Measurements from ENCODE around the gene UNC79.

Gene UNC79

DNA sequence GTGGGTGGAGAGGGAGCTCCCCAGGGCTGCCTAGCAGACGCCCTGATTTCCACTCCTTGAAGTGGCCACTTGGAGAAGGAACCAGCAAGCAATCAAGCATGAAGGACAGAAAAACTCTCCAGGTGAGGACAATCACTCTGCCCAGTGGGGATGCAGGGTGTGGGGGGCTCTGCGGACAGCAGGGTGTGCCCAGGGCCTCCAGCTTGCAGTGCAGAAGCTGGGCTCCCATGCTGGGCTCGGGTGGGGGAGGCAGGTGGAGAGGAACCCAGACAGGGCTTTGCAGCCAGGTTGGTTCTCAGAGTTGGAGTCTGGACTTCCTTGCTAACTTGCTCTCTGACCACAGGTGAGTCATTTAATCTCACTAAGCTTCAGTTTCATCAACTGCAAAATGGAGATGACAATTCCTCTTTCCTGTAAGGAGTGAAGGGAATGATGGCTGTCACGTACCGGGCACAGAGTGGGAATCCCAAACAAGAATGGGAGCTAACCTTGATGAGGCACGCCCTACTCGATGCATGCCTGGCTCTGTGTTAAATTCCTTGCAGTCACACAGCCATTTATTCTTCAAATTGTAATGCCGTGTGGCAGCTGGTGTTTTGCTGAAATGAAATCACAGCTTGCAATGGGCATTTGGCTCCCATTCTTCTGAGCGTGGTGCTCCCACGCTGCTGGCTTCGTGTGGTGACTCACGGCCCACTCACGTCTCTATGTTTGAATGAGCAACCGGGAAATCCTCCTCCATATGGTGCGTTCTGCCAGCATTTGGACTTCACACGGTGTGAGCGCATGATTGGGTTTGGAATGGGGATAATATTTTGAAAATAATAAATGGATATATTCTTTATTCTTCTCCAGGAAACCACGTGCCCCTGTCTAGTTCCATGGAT, 282.3 kb downstream of the UNC79 start:
- TF ChIP-seq, protein P1, sequence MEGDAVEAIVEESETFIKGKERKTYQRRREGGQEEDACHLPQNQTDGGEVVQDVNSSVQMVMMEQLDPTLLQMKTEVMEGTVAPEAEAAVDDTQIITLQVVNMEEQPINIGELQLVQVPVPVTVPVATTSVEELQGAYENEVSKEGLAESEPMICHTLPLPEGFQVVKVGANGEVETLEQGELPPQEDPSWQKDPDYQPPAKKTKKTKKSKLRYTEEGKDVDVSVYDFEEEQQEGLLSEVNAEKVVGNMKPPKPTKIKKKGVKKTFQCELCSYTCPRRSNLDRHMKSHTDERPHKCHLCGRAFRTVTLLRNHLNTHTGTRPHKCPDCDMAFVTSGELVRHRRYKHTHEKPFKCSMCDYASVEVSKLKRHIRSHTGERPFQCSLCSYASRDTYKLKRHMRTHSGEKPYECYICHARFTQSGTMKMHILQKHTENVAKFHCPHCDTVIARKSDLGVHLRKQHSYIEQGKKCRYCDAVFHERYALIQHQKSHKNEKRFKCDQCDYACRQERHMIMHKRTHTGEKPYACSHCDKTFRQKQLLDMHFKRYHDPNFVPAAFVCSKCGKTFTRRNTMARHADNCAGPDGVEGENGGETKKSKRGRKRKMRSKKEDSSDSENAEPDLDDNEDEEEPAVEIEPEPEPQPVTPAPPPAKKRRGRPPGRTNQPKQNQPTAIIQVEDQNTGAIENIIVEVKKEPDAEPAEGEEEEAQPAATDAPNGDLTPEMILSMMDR (IDR thresholded peaks at IDR 0.05; ENCODE audit: low read depth, low read length), result no peak

DNA sequence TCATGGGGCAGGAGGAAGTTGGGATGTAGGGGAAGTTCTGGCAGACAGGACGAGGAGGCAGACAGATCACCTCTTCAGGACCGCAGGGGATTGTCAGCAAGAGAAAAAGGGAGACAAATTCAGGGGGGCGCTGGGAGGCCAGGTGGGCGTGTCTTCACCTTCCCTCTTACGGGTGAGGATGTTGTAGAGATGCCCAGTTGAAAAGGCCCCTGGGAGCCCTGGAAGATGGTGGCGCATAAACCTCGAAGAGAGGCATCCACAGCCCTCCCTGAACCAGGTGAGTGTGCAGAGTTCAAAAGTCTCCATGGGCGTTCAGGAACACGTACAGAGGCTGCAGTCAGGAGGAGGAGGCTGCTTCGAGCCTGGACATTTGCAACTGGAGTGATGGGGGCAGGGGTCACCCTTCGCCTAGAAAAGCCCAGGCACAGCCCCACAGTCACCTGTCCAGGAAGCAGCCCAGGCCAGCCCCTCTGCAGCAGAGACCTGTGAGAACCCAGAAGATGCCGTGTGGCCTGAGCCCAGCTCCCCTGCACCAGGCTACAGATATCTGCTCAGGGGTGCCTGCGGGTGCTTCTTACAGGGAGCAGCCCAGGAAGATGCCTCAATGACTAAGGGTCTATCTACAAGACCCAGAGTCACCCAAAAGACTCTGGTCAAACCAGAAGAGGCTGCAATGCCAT, 283.1 kb downstream of the UNC79 start:
- TF ChIP-seq, protein P1 (IDR thresholded peaks at IDR 0.05; ENCODE audit: low read depth, low read length), result no peak
- H3K27me3 ChIP-seq (ENCODE audit: insufficient read depth, low read depth, severe bottlenecking), result no peaks in the 10 kb centered on the region
- H3K4me3 ChIP-seq (ENCODE audit: low read depth, low read length), result no peak overlapping the region
- no peaks in the 10 kb centered on the region for H3K36me3 ChIP-seq
- H3K9me3 ChIP-seq (ENCODE audit: severe bottlenecking), result no peaks in the 10 kb centered on the region
- DNase-seq, result no peak
- no peak overlapping the region for H3K27ac ChIP-seq

More for the DNA sequence above, 282.3 kb downstream of the UNC79 start:
- DNase-seq, result no peak
- no peak overlapping the region for H3K27ac ChIP-seq
- H3K36me3 ChIP-seq, result no peaks in the 10 kb centered on the region
- H3K9me3 ChIP-seq (ENCODE audit: severe bottlenecking), result no peaks in the 10 kb centered on the region
- no peak overlapping the region for H3K4me3 ChIP-seq (ENCODE audit: low read depth, low read length)
- H3K27me3 ChIP-seq (ENCODE audit: insufficient read depth, low read depth, severe bottlenecking), result no peaks in the 10 kb centered on the region

DNA sequence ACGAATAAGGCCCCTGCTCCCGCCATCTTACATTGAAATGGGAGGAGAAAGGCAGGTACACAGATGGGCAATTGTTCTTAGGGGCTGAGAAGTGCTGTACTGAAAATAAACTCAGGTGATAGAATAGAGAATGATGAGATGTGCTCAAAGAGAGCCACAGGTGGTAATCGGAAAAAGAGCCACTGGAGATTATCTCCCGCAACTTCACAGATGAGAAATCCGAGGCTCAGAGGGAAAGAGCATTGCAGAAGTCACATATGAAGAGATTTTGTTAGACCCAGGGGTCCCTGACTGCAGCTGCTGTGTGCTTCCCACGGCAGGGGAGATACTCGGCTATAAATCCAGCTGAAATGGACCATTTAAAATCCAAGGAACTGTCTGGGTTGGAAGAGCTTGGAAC, 283.9 kb downstream of the UNC79 start:
- Histone ChIP-seq H3K36me3 (no peaks in the 10 kb centered on the region), H3K27ac (no peak overlapping the region), H3K27me3 (ENCODE audit: insufficient read depth, low read depth, severe bottlenecking) (no peaks in the 10 kb centered on the region), H3K9me3 (ENCODE audit: severe bottlenecking) (no peaks in the 10 kb centered on the region), H3K4me3 (ENCODE audit: low read depth, low read length) (no peak overlapping the region)
- TF ChIP-seq, protein P1 (IDR thresholded peaks at IDR 0.05; ENCODE audit: low read depth, low read length), result no peak
- DNase-seq, result no peak

DNA sequence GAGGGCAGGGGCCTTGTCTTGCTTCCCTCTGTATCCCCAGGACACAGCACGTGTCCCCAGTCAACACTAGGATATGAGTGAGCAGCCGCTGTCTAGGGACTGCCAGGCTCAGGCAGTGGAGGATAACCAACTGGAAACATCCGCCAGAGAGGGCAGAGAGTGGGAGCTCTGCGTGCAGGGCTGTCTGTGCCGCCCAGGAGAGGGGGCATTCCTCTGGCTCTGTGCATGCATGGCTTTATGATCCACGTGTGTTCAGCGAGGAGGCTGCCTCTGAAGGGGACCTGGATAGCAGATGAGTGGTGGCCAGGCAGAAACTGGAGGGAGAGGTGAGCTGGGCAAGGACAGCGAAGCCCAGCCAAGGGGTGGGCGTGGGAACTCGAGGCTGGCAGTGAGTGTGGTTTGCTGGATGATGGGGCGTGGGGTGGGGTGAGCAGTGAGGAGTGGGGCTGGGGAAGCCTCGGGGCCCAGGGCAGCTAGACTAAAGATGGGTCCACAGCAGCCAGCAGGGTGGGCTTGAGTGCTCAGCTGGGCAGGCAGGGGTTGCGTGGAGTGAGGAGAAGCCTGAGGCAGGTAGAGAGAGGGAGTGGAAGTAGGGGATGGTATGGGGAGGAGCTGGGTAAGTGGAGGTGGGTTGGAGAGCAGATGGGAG, 284.7 kb downstream of the UNC79 start:
- no peak for DNase-seq

DNA sequence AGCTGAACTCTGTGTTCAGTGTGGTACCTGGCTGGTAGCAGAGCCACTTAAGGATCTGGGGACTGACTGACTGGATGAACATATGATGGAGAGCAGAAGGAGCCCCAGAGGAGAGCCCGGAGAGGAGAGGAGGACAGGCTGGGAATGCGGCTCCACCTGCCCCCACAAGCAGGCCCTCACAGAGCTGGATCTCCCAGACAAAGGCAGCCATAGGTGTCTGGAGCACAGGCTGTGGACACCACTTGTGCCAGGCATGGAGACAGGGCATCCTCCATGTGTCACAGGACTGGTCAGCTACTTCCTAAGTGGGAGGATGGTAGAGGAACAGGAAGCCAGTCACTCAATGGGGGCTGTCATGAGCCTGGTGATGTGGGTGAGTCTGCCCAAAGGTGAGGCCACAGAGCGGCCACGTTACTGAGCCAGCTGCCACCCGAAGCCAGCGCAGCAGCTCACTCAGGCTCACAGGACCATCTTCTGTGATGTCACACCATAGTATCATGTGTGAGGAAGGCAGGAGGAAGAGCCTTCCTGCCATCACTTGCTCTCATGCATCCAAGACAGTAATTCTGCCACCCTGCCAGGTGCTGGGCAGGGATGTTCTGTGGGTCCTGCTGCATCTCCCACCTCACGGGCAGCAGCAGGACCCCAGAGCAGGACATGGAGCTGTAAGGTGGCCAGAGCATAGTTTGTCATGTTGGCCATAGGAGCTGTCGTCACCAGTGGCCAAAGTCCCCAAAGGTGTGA, 285.4 kb downstream of the UNC79 start:
- Histone ChIP-seq H3K4me3 (ENCODE audit: low read depth, low read length) (no peak overlapping the region), H3K27ac (no peak overlapping the region), H3K27me3 (ENCODE audit: insufficient read depth, low read depth, severe bottlenecking) (no peaks in the 10 kb centered on the region), H3K9me3 (ENCODE audit: severe bottlenecking) (no peaks in the 10 kb centered on the region), H3K36me3 (no peaks in the 10 kb centered on the region)
- DNase-seq, result no peak
- TF ChIP-seq, protein P1 (IDR thresholded peaks at IDR 0.05; ENCODE audit: low read depth, low read length), result no peak

More for the DNA sequence above, 284.7 kb downstream of the UNC79 start:
- H3K27me3 ChIP-seq (ENCODE audit: insufficient read depth, low read depth, severe bottlenecking), result no peaks in the 10 kb centered on the region
- H3K36me3 ChIP-seq, result no peaks in the 10 kb centered on the region
- H3K27ac ChIP-seq, result no peak overlapping the region
- TF ChIP-seq, protein P1 (IDR thresholded peaks at IDR 0.05; ENCODE audit: low read depth, low read length), result no peak
- no peak overlapping the region for H3K4me3 ChIP-seq (ENCODE audit: low read depth, low read length)
- no peaks in the 10 kb centered on the region for H3K9me3 ChIP-seq (ENCODE audit: severe bottlenecking)
